Esophagus (tissue), 2 donors: ENCODE data around the gene HMGXB3. TPM values are rescaled to one million over a fixed set of nuclear protein-coding genes. Genes with fewer than 3 reads are reported as not detected.

Experiments
- H3K27ac ChIP-seq, 2 donors: one replicate each; pipeline ENCODE4 v1.5.1; 2013; ENCODE audit warnings: low read depth in 2 of 2, mild to moderate bottlenecking in 2 of 2, inconsistent platforms in 1 of 2, low read length in 1 of 2, moderate library complexity in 1 of 2
- H3K27me3 ChIP-seq, 2 donors: one replicate each; pipeline ENCODE4 v1.6.1; 2013; ENCODE audit warnings: low read length in 2 of 2, control low read depth in 1 of 2, mild to moderate bottlenecking in 1 of 2; ENCODE audit not compliant: insufficient read depth in 2 of 2, control insufficient read depth in 1 of 2
- H3K36me3 ChIP-seq, 2 donors: one replicate each; pipeline ENCODE4 v1.6.1; 2013; ENCODE audit warnings: low read length in 1 of 2; ENCODE audit not compliant: control insufficient read depth in 2 of 2, insufficient read depth in 2 of 2
- H3K4me1 ChIP-seq, 2 donors: one replicate each; pipeline ENCODE4 v1.6.1; 2013; ENCODE audit warnings: low read length in 1 of 2; ENCODE audit not compliant: control insufficient read depth in 2 of 2, insufficient read depth in 2 of 2
- H3K4me3 ChIP-seq, 2 donors: one replicate each; pipeline ENCODE4 v1.5.1; 2013; ENCODE audit warnings: low read length in 2 of 2, mild to moderate bottlenecking in 2 of 2, low read depth in 1 of 2, moderate library complexity in 1 of 2
- H3K9me3 ChIP-seq, 2 donors: one replicate each; pipeline ENCODE4 v1.6.1; 2013; ENCODE audit warnings: mild to moderate bottlenecking in 2 of 2, low read depth in 1 of 2, low read length in 1 of 2, moderate library complexity in 1 of 2; ENCODE audit not compliant: control insufficient read depth in 2 of 2, insufficient read depth in 1 of 2
- WGBS, 2 donors: extraction: QIAGEN DNeasy Blood & Tissue Kit; methylation state at CpG; one replicate each; pipeline ENCODE4 v1.1.7; 2013; 5-methylcytosine and 5-hydroxymethylcytosine counted together
- polyA plus RNA-seq, 2 donors: library from polyadenylated mRNA; stranded (reverse); fragments of 200-250 nt; gene quantifications; one replicate each; pipeline ENCODE4 v1.2.3, GENCODE V29; 2013
- donor health status: healthy with polysubstance abuse.
- donor health status: Bipolar disorder and iron deficiency.

HMGXB3 gene
- polyA plus RNA-seq, 2 donors, result 9.7 to 13.0 TPM

DNA sequence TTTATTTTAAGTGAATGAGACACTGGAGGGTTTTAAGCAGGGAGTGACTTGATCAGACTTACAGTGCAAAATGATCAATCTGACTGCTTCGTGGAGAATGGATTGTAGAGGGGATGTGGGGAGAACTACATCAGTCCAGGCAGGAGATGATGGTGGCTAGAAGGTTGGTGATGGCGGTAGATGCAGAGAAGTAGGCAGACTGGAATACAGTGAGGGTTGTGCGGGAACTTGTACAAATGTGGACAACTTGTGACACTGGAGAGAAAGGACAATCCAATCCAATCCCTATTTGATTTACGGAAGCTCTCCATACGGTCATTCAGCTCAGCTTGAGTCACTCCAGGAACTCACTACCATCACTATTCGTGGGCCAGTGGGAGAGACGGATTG, 678 bp upstream of the HMGXB3 start:
- WGBS, 2 donors, result 16% methylated on average over 7 of the region's 7 CpGs
- H3K36me3 ChIP-seq, result peaks cover 6% of the 10 kb centered on the region in 2 donors
- H3K27ac ChIP-seq, result peak overlapping the region; percentile 81 to 97
- H3K9me3 ChIP-seq, result no peaks in the 10 kb centered on the region
- H3K4me1 ChIP-seq, result peaks cover 2 to 6% of the 10 kb centered on the region in 2 donors
- H3K4me3 ChIP-seq, result peak overlapping the region; percentile 85 to 96
- no peaks in the 10 kb centered on the region for H3K27me3 ChIP-seq

DNA sequence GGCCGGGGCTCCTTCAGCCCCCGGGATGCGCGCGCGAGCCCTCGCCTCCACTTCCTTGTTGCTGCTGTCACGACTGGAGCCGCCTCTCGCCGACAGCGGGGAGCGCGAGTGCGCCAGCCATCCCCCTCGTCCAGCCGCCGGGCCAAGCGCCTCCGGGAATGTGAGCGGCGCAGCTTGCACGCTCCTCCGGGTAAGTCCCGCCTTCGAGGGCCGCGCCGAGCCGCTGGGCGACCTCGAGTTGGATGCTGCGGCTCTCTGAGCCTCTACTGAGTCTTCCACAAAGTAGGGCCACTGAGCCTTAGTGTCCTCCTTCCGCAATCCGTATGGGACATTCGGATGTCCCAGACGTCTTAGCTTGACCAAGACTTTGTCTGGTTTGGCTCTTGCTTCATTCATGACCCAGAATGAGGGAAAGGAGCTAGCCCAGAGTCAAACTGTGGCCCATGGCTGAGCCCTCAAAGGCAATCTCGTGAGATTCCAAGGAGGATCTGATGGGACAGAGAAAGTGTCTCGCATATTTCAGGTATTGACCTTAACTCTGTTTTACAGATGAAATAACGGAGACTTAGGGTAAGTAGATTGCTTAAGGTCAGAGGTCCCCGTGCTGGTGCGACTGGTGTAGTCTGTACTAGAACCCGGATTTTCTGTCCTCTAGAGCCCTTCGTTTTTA, 586 bp downstream of the HMGXB3 start:
- Histone ChIP-seq H3K4me1 (peaks cover 2 to 6% of the 10 kb centered on the region in 2 donors), H3K36me3 (no peaks in the 10 kb centered on the region), H3K27ac (peak overlapping the region; percentile 81 to 97), H3K27me3 (no peaks in the 10 kb centered on the region), H3K4me3 (peak overlapping the region; percentile 85 to 96), H3K9me3 (no peaks in the 10 kb centered on the region)
- WGBS, 2 donors, result 0 to 1% methylated on average over 42 to 44 of the region's 44 CpGs

DNA sequence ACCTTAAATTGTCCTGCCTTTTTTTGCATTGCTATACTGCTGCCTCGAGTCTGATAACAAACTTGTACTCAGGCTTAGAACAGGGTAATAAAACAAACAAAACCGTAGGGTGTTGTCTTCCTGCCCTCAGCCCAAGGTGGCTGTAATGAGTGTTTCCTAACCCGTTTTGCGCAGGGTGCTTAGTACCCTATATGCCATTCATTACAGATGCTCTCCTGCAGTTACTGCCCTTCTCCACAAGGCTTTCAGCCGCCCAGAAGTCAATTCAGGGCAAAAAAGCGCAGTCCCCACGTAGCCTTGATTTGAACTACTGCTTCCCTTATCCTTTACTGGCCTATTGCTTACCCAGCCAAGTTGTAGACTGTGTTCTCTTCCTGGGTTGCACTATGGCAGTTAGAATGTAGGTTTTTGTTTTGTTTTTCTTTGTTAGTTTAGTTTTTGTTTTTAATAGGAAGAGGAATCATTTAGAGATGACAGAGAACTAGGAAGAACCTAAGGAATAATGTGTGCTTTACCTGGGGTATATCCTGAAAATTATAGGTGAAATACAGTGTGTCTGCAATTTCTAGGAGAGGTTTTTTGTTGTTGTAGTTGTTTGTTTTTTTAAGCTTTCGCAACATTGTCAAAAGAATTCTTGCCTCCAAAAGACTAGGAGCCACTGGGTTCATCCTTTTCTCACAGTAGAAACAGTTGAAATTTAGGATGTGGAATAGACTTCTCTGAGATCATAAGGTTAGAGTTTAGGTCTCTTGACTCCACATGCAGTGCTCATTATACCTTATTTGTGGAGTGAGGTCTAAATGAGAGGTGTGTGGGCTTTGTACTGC, 1.3 kb downstream of the HMGXB3 start:
- peaks cover 0 to 4% of the 10 kb centered on the region in 2 donors for H3K36me3 ChIP-seq
- no peaks in the 10 kb centered on the region for H3K27me3 ChIP-seq
- peaks cover 2 to 6% of the 10 kb centered on the region in 2 donors for H3K4me1 ChIP-seq
- no peaks in the 10 kb centered on the region for H3K9me3 ChIP-seq
- peak overlapping the region; percentile 85 to 96 for H3K4me3 ChIP-seq
- H3K27ac ChIP-seq, result peak overlapping the region; percentile 81 to 97
- WGBS, 2 donors, result 12 to 14% methylated on average over 8 of the region's 8 CpGs

DNA sequence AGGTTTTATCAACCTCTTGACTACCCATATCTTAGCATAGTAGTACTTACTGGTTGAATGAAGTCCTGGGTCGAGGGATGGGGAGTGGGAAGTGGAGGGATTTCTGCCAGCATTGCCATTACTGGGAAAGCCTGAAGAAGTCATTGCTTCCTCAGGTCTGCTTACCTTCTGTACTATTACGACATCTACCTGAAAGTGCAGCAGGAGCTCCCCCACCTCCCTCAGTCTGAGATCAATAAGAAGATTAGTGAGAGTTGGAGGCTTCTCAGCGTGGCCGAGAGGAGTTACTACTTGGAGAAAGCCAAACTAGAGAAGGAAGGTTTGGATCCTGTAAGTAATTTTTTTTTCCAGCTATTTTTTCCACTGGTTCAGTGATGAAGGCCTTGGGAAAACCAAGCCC, 5.8 kb downstream of the HMGXB3 start:
- H3K27ac ChIP-seq, result no peak overlapping the region
- peaks cover 10 to 13% of the 10 kb centered on the region in 2 donors for H3K36me3 ChIP-seq
- no peaks in the 10 kb centered on the region for H3K27me3 ChIP-seq
- H3K4me1 ChIP-seq, result peaks cover 0 to 2% of the 10 kb centered on the region in 2 donors
- WGBS, 2 donors, result 88 to 91% methylated on average over 4 of the region's 4 CpGs
- no peaks in the 10 kb centered on the region for H3K9me3 ChIP-seq
- no peak overlapping the region for H3K4me3 ChIP-seq

DNA sequence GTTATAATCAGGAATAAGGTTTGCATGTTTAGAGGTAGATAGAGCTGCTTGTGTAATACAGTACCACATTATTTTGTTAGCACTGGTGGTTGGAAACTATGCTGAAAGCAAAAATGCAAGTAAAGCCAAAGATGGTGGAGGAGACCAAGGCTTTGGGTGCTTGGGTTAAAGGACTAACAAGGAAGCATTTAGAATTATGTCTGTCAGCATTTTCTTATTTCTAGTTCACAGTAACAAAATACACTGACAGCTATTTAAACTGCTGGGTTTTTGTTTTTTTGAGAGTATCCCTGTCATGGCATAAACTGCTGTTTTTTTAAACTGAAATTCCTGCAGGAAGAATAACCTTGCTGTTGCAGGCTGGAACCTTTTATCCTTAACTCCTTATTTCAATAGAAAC, 6.5 kb downstream of the HMGXB3 start:
- Histone ChIP-seq H3K27me3 (no peaks in the 10 kb centered on the region), H3K9me3 (no peaks in the 10 kb centered on the region), H3K27ac (no peak overlapping the region), H3K4me1 (peaks cover 0 to 2% of the 10 kb centered on the region in 2 donors), H3K36me3 (peaks cover 11 to 15% of the 10 kb centered on the region in 2 donors), H3K4me3 (no peak overlapping the region)

DNA sequence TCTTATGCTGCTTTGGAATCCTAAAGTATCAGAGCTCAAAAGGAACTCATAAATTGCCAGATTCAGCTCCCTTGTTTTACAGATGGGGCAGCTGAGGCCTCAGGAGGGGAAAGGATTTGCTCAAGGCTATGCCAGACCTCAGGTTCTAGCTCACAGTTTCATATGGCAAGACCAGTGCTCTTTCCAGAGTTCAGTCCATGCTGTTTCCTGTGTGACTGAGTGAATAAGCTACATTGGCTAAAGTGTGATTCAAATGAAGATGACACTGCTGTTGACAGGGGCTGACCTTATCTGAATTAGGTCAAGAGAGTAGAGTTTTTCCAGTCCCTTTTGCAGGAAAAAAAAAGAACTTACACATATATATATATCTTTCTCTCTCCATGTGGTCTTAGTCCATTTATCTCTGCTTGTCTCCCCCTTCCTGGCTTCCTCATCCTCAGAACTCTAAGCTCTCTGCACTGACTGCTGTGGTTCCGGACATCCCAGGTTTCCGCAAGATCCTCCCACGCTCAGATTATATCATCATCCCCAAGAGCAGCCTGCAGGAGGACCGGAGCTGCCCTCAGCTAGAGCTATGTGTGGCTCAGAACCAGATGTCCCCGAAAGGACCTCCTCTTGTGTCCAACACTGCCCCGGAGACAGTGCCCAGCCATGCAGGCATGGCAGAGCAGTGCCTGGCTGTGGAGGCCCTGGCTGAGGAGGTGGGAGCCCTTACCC, 9.3 kb downstream of the HMGXB3 start:
- H3K36me3 ChIP-seq, result peaks cover 19 to 22% of the 10 kb centered on the region in 2 donors
- no peak overlapping the region for H3K4me3 ChIP-seq
- H3K27ac ChIP-seq, result no peak overlapping the region
- H3K9me3 ChIP-seq, result no peaks in the 10 kb centered on the region
- H3K4me1 ChIP-seq, result peaks cover 0 to 2% of the 10 kb centered on the region in 2 donors
- H3K27me3 ChIP-seq, result no peaks in the 10 kb centered on the region
- WGBS, 2 donors, result 95 to 96% methylated on average over 6 of the region's 6 CpGs

DNA sequence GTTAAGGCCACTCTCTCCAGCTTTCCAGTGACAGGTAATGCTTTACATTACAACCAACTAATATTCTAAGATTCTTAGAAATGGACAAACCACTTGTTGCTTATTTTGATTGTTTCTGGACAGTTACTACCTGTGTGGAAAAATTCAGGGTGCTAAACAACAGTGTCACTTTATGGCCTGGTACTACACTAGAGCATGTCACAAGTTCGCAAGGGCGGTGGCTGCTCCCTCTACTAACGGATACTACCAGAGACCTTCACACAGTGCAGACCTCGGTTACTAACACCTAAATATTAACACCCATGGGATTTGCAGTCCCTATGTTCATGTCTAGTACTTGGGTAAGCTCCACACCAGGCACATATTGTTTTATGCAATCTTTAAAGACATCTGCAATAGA, 13.4 kb downstream of the HMGXB3 start:
- Histone ChIP-seq H3K27me3 (no peaks in the 10 kb centered on the region), H3K9me3 (no peaks in the 10 kb centered on the region), H3K4me3 (no peak overlapping the region), H3K27ac (no peak overlapping the region), H3K36me3 (peaks cover 19 to 23% of the 10 kb centered on the region in 2 donors), H3K4me1 (peaks cover 0 to 2% of the 10 kb centered on the region in 2 donors)
- 95 to 97% methylated on average over 4 of the region's 4 CpGs for WGBS, 2 donors

DNA sequence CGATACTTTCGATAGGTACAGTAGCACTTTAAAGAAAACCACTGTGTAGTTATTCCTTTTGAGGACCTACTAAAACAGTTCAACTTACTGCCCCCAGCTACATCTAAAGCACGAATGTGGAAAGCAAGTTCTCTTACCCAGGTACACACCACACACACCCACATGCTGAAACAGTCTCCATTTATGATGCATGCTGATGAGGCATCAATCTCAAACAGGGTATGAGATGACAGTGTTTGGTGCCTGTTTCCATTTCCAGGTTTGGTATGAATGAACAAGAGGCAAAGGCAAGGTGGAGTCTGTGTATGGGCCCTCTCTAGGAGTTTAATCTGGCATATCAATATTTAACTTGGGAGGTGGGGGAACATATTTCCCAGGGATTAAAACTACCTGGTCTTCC, 13.9 kb downstream of the HMGXB3 start:
- Histone ChIP-seq H3K36me3 (peaks cover 19 to 23% of the 10 kb centered on the region in 2 donors), H3K9me3 (no peaks in the 10 kb centered on the region), H3K27ac (no peak overlapping the region), H3K27me3 (no peaks in the 10 kb centered on the region), H3K4me3 (no peak overlapping the region), H3K4me1 (peaks cover 0 to 2% of the 10 kb centered on the region in 2 donors)
- WGBS, 2 donors, result 95 to 97% methylated on average over 3 of the region's 3 CpGs

DNA sequence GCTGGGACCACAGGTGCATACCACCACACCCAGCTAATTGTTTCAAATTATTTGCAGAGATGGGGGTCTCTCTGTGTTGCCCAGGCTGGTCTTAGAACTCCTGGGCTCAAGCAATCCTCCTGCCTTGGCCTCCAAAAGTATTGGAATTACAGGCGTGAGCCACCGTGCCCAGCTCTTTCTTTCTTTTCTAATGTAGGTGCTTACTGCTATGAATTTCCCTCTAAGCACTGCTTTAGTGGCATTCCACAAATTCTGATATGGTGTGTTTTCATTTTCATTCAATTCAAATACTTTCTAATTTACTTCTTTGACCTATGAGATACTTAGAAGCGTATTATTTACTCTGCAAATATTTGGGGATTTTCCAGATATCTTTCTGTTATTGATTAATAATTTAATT, 14.9 kb downstream of the HMGXB3 start:
- H3K4me1 ChIP-seq, result no peaks in the 10 kb centered on the region
- no peaks in the 10 kb centered on the region for H3K27me3 ChIP-seq
- no peak overlapping the region for H3K4me3 ChIP-seq
- no peak overlapping the region for H3K27ac ChIP-seq
- peaks cover 14 to 20% of the 10 kb centered on the region in 2 donors for H3K36me3 ChIP-seq
- H3K9me3 ChIP-seq, result no peaks in the 10 kb centered on the region
- WGBS, 2 donors, result 98% methylated on average over 3 of the region's 3 CpGs
